Thymus (tissue), 11 donors: ENCODE data around the gene MAP7. TPM values are rescaled to one million over a fixed set of nuclear protein-coding genes. Genes with fewer than 3 reads are reported as not detected.

Experiments used
- DNase-seq, 9 donors: peaks; one replicate each; pipeline ENCODE4 v3.0.0-alpha.2; 2013; ENCODE audit warnings: low spot score in 9 of 9, low read depth in 6 of 9, missing footprints in 1 of 9
- H3K27ac ChIP-seq, 2 donors: one replicate each; pipeline ENCODE4 v1.5.1; 2013; ENCODE audit warnings: control low read depth in 1 of 2, low read depth in 1 of 2, low read length in 1 of 2, mild to moderate bottlenecking in 1 of 2, moderate library complexity in 1 of 2
- H3K27me3 ChIP-seq, 2 donors: one replicate each; pipeline ENCODE4 v1.5.1; 2013; ENCODE audit warnings: low read length in 1 of 2; ENCODE audit not compliant: control insufficient read depth in 2 of 2, insufficient read depth in 1 of 2
- H3K36me3 ChIP-seq, 2 donors: one replicate each; pipeline ENCODE4 v1.5.1; 2013; ENCODE audit warnings: low read length in 1 of 2, mild to moderate bottlenecking in 1 of 2, moderate library complexity in 1 of 2; ENCODE audit not compliant: control insufficient read depth in 2 of 2, insufficient read depth in 2 of 2
- H3K4me1 ChIP-seq, 2 donors: one replicate each; pipeline ENCODE4 v1.5.1; 2013; ENCODE audit warnings: low read length in 2 of 2; ENCODE audit not compliant: control insufficient read depth in 2 of 2, insufficient read depth in 2 of 2
- H3K4me3 ChIP-seq, 2 donors: one replicate each; pipeline ENCODE4 v1.5.1; 2013; ENCODE audit warnings: low read length in 2 of 2, control low read depth in 1 of 2, mild to moderate bottlenecking in 1 of 2
- H3K9me3 ChIP-seq, 2 donors: one replicate each; pipeline ENCODE4 v1.5.1; 2013; ENCODE audit warnings: low read length in 1 of 2, mild to moderate bottlenecking in 1 of 2; ENCODE audit not compliant: control insufficient read depth in 2 of 2, insufficient read depth in 1 of 2
- WGBS: extraction: QIAGEN DNeasy Blood & Tissue Kit; methylation state at CpG from one replicate; pipeline ENCODE4 v1.1.7; 2013; 5-methylcytosine and 5-hydroxymethylcytosine counted together
- polyA plus RNA-seq: library from polyadenylated mRNA; stranded (reverse); fragments of 200-250 nt; gene quantifications from one replicate; pipeline ENCODE4 v1.2.3, GENCODE V29; 2013
- total RNA-seq: library from RNA; stranded (reverse); fragments of 120-200 nt; gene quantifications from one replicate; pipeline ENCODE4 v1.2.4, GENCODE V29; 2013
- donor health status: healthy.

Gene MAP7
- total and polyA plus RNA-seq, 2 donors, result 2.5 to 7.8 TPM

DNA sequence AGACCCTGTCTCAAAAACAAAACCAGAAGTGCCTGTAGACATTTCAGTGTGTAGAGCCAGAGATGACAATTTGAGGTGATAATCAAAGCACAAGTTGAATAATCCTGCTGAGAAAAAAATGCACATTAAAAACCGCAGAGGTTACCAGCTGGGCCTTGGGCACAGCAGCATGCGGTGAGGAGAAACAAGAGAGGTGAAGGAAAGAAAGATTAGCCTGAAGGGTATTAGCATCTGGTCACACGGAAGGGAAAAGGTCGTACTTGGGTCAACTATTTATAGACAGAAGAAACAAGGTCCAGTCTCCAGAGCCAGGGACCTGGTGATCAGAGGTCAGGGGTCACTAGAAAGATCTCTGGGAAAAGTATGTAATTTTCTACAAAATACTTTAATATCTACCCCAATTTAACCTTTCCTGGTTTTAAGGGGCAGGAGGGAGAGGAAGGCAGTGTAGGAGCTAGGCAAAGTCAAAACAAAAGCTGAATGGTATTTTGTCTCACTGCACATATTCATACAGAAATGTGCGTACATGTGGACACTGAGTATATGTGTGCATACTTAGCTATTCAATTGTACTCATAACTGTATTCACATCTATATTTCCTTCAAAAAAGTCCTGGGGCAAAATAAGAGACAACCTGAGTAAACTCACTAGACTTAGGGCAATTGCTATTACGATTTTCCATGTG is 10.1 kb downstream of the MAP7 start:
- Histone ChIP-seq H3K9me3 (no peaks in the 10 kb centered on the region), H3K4me1 (no peaks in the 10 kb centered on the region), H3K27me3 (no peaks in the 10 kb centered on the region), H3K4me3 (no peak overlapping the region), H3K27ac (no peak overlapping the region), H3K36me3 (no peaks in the 10 kb centered on the region)
- DNase-seq, result no peak
- WGBS, result 90% methylated on average over 6 of the region's 6 CpGs

DNA sequence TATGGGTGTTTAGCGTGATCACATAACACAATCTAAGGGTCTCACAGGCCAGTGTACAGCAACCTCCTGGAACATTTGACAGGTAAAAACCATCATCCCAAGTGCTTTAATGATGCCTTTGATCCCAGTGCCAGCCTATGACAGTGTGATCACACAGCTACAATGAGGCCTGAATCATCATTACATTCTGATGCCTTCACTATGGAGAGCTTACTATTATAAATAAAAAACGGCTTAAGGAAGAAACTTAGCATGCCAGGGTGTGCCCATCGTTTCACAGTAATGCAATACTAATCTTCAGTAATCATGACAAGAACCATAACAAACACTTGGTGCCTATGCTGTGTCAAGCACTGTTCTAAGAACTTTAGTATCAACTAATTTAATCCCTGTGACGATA is 11.4 kb downstream of the MAP7 start:
- Histone ChIP-seq H3K4me3 (no peak overlapping the region), H3K4me1 (no peaks in the 10 kb centered on the region), H3K9me3 (no peaks in the 10 kb centered on the region), H3K27ac (no peak overlapping the region), H3K36me3 (no peaks in the 10 kb centered on the region), H3K27me3 (no peaks in the 10 kb centered on the region)
- DNase-seq, result no peak
- 97% methylated on average over 4 of the region's 4 CpGs for WGBS

DNA sequence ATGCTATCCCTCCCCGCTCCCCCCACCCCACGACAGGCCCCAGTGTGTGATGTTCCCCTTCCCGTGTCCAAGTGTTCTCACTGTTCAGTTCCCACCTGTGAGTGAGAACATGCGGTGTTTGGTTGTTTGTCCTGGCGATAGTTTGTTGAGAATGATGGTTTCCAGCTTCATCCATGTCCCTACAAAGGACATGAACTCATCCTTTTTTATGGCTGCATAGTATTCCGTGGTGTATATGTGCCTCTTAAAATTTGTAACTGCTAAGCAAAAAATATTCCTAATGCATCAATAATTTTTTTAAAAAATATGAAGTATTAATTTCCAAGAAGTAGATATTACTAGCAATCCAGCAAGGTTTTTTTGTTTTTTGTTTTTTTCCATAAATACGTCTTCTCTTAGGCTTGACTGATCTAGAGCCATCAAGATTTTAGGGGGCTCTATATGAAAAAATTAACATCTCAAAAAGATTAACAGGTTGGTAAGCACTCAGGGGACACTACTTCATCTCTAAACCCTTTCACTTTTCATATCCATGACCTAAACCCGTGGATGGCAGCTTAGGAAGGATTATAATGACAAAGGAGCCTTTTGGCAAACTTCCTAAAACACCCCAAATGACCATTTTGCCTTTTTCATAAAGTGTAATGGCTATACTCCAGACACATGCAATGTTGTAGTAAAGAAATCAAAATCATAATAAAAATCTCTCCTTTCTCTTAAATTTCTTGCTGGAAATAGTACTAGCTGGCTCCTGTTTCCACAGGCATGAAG is 14.2 kb downstream of the MAP7 start:
- no peaks in the 10 kb centered on the region for H3K4me1 ChIP-seq
- no peaks in the 10 kb centered on the region for H3K27me3 ChIP-seq
- WGBS, result 94% methylated on average over 8 of the region's 8 CpGs
- H3K27ac ChIP-seq, result no peak overlapping the region
- no peak overlapping the region for H3K4me3 ChIP-seq
- no peak for DNase-seq
- no peaks in the 10 kb centered on the region for H3K9me3 ChIP-seq
- H3K36me3 ChIP-seq, result no peaks in the 10 kb centered on the region

GRCh38 chr6:136535017-136535765 is 15.0 kb downstream of the MAP7 start:
- Histone ChIP-seq H3K27ac (no peak overlapping the region), H3K27me3 (no peaks in the 10 kb centered on the region), H3K4me3 (no peak overlapping the region), H3K36me3 (no peaks in the 10 kb centered on the region), H3K9me3 (no peaks in the 10 kb centered on the region), H3K4me1 (no peaks in the 10 kb centered on the region)
- WGBS, result 62% methylated on average over 5 of the region's 5 CpGs
- no peak for DNase-seq

GRCh38 chr6:136534268-136534667 is 16.0 kb downstream of the MAP7 start:
- no peak overlapping the region for H3K4me3 ChIP-seq
- no peaks in the 10 kb centered on the region for H3K9me3 ChIP-seq
- 98% methylated on average over 3 of the region's 3 CpGs for WGBS
- no peak for DNase-seq
- no peaks in the 10 kb centered on the region for H3K4me1 ChIP-seq
- H3K36me3 ChIP-seq, result no peaks in the 10 kb centered on the region
- H3K27me3 ChIP-seq, result no peaks in the 10 kb centered on the region
- H3K27ac ChIP-seq, result no peak overlapping the region

DNA sequence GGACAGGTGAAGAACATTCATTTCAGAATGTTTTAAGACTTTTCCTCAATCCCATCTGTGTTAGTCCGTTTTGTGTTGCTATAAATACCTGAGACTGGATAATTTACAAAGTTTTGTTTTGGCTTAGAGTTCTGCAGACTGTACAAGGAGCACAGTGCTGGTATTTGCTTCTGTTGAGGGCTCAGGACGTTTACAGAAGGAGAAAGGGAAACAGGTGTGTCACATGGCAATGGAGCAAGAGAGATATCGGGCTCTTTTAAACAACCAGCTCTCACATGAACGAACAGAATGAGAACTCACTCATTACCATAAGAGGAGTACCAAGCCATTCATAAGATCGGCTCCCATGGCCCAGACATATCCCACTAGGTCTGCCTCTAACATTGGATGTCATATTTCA is 16.7 kb downstream of the MAP7 start:
- 31% methylated on average over 5 of the region's 5 CpGs for WGBS
- H3K9me3 ChIP-seq, result no peaks in the 10 kb centered on the region
- no peaks in the 10 kb centered on the region for H3K36me3 ChIP-seq
- DNase-seq, result no peak
- H3K27ac ChIP-seq, result no peak overlapping the region
- no peaks in the 10 kb centered on the region for H3K4me1 ChIP-seq
- H3K4me3 ChIP-seq, result no peak overlapping the region
- H3K27me3 ChIP-seq, result no peaks in the 10 kb centered on the region

GRCh38 chr6:136532030-136532429 is 18.2 kb downstream of the MAP7 start:
- no peaks in the 10 kb centered on the region for H3K36me3 ChIP-seq
- H3K9me3 ChIP-seq, result no peaks in the 10 kb centered on the region
- H3K27me3 ChIP-seq, result no peaks in the 10 kb centered on the region
- no peak for DNase-seq
- H3K27ac ChIP-seq, result no peak overlapping the region
- H3K4me3 ChIP-seq, result no peak overlapping the region
- 99% methylated on average over 6 of the region's 6 CpGs for WGBS
- no peaks in the 10 kb centered on the region for H3K4me1 ChIP-seq

- H3K27ac ChIP-seq, result no peak overlapping the region
These were observed 20.5 kb downstream of the MAP7 start for GRCh38 chr6:136529710-136530109.

GRCh38 chr6:136528477-136528876 is 21.7 kb downstream of the MAP7 start:
- no peaks in the 10 kb centered on the region for H3K27me3 ChIP-seq
- DNase-seq, result no peak
- H3K4me3 ChIP-seq, result no peak overlapping the region
- 99% methylated on average over 1 of the region's 1 CpG for WGBS
- H3K9me3 ChIP-seq, result no peaks in the 10 kb centered on the region
- H3K36me3 ChIP-seq, result no peaks in the 10 kb centered on the region
- peaks cover 7 to 16% of the 10 kb centered on the region in 2 donors for H3K4me1 ChIP-seq
- no peak overlapping the region for H3K27ac ChIP-seq

More at GRCh38 chr6:136529710-136530109, 20.5 kb downstream of the MAP7 start:
- no peak overlapping the region for H3K4me3 ChIP-seq
- H3K36me3 ChIP-seq, result no peaks in the 10 kb centered on the region
- DNase-seq, result no peak
- H3K9me3 ChIP-seq, result no peaks in the 10 kb centered on the region
- H3K4me1 ChIP-seq, result peaks cover 7 to 16% of the 10 kb centered on the region in 2 donors
- H3K27me3 ChIP-seq, result no peaks in the 10 kb centered on the region
- WGBS, result over 99% methylated on average over 3 of the region's 3 CpGs
